Endothelial cell of umbilical vein (primary cell): ENCODE results near the gene ZNF106. TPM values are rescaled to one million over a fixed set of nuclear protein-coding genes. Genes with fewer than 3 reads are reported as not detected.

ENCODE experiments used
- BruUV-seq: library from RNA; stranded (reverse); fragments of 400-500 nt; replicated peaks from 2 replicates; lab custom pipeline; 2021; lab: Mats Ljungman, UMichigan
- CTCF ChIA-PET: fragments of 300-600, 350-600 bp; sonication (Branson Sonifier 250); formaldehyde crosslinking; loops from one replicate; lab custom pipeline; 2021; ENCODE audit warnings: antibody characterized with exemption, inconsistent platforms; lab: Charles Lee
- POLR2A ChIA-PET: fragments of 300-600, 350-600 bp; sonication (Branson Sonifier 250); formaldehyde crosslinking; loops from one replicate; lab custom pipeline; 2021; ENCODE audit warnings: antibody characterized with exemption, inconsistent platforms; lab: Charles Lee
- DNase-seq: peaks from one replicate; pipeline ENCODE4 v3.0.0-alpha.2; 2011; ENCODE audit warnings: low read depth, low spot score
- FAIRE-seq: peaks from 2 replicates; lab custom pipeline; 2011; peaks lifted over from hg19 to GRCh38; lab: Jason Lieb, UNC
- H2AFZ ChIP-seq: 2 replicates; pipeline ENCODE4 v1.6.0; 2012; ENCODE audit warnings: low read depth, low read length, control low read depth, inconsistent platforms
- H3K27ac ChIP-seq: 2 replicates; pipeline ENCODE4 v1.5.1; 2011; ENCODE audit warnings: low read depth, mild to moderate bottlenecking, control low read depth, low read length, moderate library complexity; ENCODE audit not compliant: insufficient read depth
- H3K27me3 ChIP-seq, 2 experiments: 2 replicates each; pipeline versions ENCODE4 v1.6.0 to v1.6.1; 2011; ENCODE audit warnings: low read length in 2 of 2, mixed read lengths in 1 of 2; ENCODE audit not compliant: control insufficient read depth in 2 of 2, insufficient read depth in 2 of 2
- H3K36me3 ChIP-seq, 2 experiments: 2 replicates in 1 of 2; 3 replicates in 1 of 2; pipeline ENCODE4 v1.5.1; 2011; ENCODE audit warnings: low read length in 2 of 2, mild to moderate bottlenecking in 1 of 2, moderate library complexity in 1 of 2; ENCODE audit not compliant: control insufficient read depth in 2 of 2, insufficient read depth in 2 of 2; ENCODE audit errors: extremely low read depth in 1 of 2
- H3K4me1 ChIP-seq: 3 replicates; pipeline ENCODE4 v1.5.1; 2011; ENCODE audit warnings: mild to moderate bottlenecking, low read length; ENCODE audit not compliant: control insufficient read depth, insufficient read depth; ENCODE audit errors: extremely low read depth
- H3K4me2 ChIP-seq: 2 replicates; pipeline ENCODE4 v1.6.1; 2011; ENCODE audit warnings: low read length, control low read depth, mixed read lengths; ENCODE audit not compliant: insufficient read depth
- H3K4me3 ChIP-seq, 3 experiments: fragments of 200-600 bp in 1 of 3; sonication (generic), shearing (Covaris generic) in 1 of 3; replicated peaks in 1 of 3; 2 replicates each; pipeline ENCODE4 v1.5.1; 2011 to 2016; ENCODE audit warnings: control low read depth in 3 of 3, low read length in 3 of 3, mild to moderate bottlenecking in 2 of 3, inconsistent platforms in 1 of 3, low read depth in 1 of 3, moderate library complexity in 1 of 3; ENCODE audit not compliant: insufficient read depth in 1 of 3
- H3K79me2 ChIP-seq: 2 replicates; pipeline ENCODE4 v1.6.0; 2012; ENCODE audit warnings: low read length, inconsistent platforms; ENCODE audit not compliant: control insufficient read depth, insufficient read depth
- H3K9ac ChIP-seq: replicated peaks from 2 replicates; pipeline ENCODE3; 2011; ENCODE audit warnings: low read length, control low read depth; ENCODE audit not compliant: insufficient read depth; ENCODE audit errors: extremely low read depth
- H3K9me1 ChIP-seq: replicated peaks from 3 replicates; pipeline ENCODE4 v1.6.0; 2011; ENCODE audit warnings: mild to moderate bottlenecking, low read length; ENCODE audit not compliant: control insufficient read depth, insufficient read depth; ENCODE audit errors: extremely low read depth
- H3K9me3 ChIP-seq: replicated peaks from 2 replicates; pipeline ENCODE4 v1.5.1; 2012; ENCODE audit warnings: low read length, inconsistent platforms; ENCODE audit not compliant: control insufficient read depth, insufficient read depth
- H4K20me1 ChIP-seq: replicated peaks from 2 replicates; pipeline ENCODE3; 2011; ENCODE audit warnings: mild to moderate bottlenecking, low read length; ENCODE audit not compliant: control insufficient read depth, insufficient read depth; ENCODE audit errors: extremely low read depth
- CTCF ChIP-seq, 2 donors: IDR thresholded peaks; 1 replicate in 1 of 2; 2 replicates in 1 of 2; pipeline ENCODE4 v1.5.1; 2011; ENCODE audit warnings: low read length in 2 of 2, mild to moderate bottlenecking in 2 of 2, moderate library complexity in 2 of 2, control low read depth in 1 of 2, inconsistent platforms in 1 of 2, low read depth in 1 of 2; ENCODE audit not compliant: insufficient read depth in 1 of 2; ENCODE audit errors: extremely low read depth in 1 of 2
- EZH2 ChIP-seq: IDR thresholded peaks from 2 replicates; pipeline ENCODE4 v1.6.1; 2012; ENCODE audit warnings: borderline replicate concordance, low read depth, mild to moderate bottlenecking, moderate library complexity, low read length, inconsistent platforms; ENCODE audit not compliant: severe bottlenecking
- FOS ChIP-seq: IDR thresholded peaks from 2 replicates; pipeline ENCODE4 v1.6.1; 2011; ENCODE audit warnings: mild to moderate bottlenecking, low read length, moderate library complexity, borderline replicate concordance; ENCODE audit not compliant: insufficient read depth
- GATA2 ChIP-seq: IDR thresholded peaks from 2 replicates; pipeline ENCODE4 v1.7.0; 2011; ENCODE audit warnings: low read depth, mild to moderate bottlenecking, moderate library complexity, mixed read lengths, low read length; ENCODE audit not compliant: insufficient read length, insufficient read depth
- JUN ChIP-seq: IDR thresholded peaks from 2 replicates; pipeline ENCODE4 v1.6.1; 2011; ENCODE audit warnings: borderline replicate concordance, low read depth; ENCODE audit not compliant: insufficient read length, insufficient read depth
- MAX ChIP-seq: IDR thresholded peaks from 2 replicates; pipeline ENCODE4 v1.6.1; 2011; ENCODE audit not compliant: insufficient read depth, insufficient read length
- MYC ChIP-seq: IDR thresholded peaks from one replicate; pipeline ENCODE4 v1.6.1; 2011; ENCODE audit warnings: mild to moderate bottlenecking, low read depth, low read length
- POLR2A ChIP-seq: IDR thresholded peaks from 2 replicates; pipeline ENCODE4 v1.6.1; 2012; ENCODE audit warnings: low read depth, mild to moderate bottlenecking, control low read depth, low read length
- POLR2AphosphoS5 ChIP-seq: IDR thresholded peaks from 2 replicates; pipeline ENCODE4 v1.6.1; 2012; ENCODE audit warnings: low read depth, mild to moderate bottlenecking, control low read depth, low read length, moderate library complexity; ENCODE audit not compliant: insufficient read depth
- dilution Hi-C: fragments of 300-500 bp; cut with MboI; formaldehyde crosslinking; loops from one replicate; pipeline ENCODE4 v1.15.0; 2019; ENCODE audit warnings: low sequenced_read_pairs; ENCODE audit not compliant: extremely low pct_ligation_motif_present
- intact Hi-C: fragments of 100-400 bp; cut with micrococcal nuclease; formaldehyde crosslinking; loops from one replicate; pipeline ENCODE4 v1.10.0; 2022
- polyA plus RNA-seq, 4 experiments: library from polyadenylated mRNA; depleted of rRNA in 3 of 4; stranded (reverse) in 3 of 4; unstranded in 1 of 4; fragments of >200 nt; gene quantifications; 2 replicates each; pipeline versions ENCODE4 v1.2.1 to v1.2.3, GENCODE V29; 2011 to 2012; ENCODE audit warnings: missing spikeins in 1 of 4
- total RNA-seq: library from RNA; stranded (reverse); gene quantifications from 2 replicates; pipeline ENCODE4 v1.2.3, GENCODE V29; 2021

The ZNF106 gene
- total and polyA plus RNA-seq, 2 donors (not counting 3 experiments of a cell fraction or from before 2014, with no cell fraction given), result 18.9 to 53.5 TPM

GRCh38 chr15:42533246-42533645 is 42.3 kb upstream of the ZNF106 start:
- dilution Hi-C loops, result no loop called here
- Histone ChIP-seq H3K27me3 (no peaks in the 10 kb centered on the region), H3K9me1 (no peaks in the 10 kb centered on the region), H3K4me3 (no peak overlapping the region), H3K36me3 (peaks cover 7 to 24% of the 10 kb centered on the region in 2 experiments), H3K4me1 (no peaks in the 10 kb centered on the region), H3K27ac (no peak overlapping the region), H2AFZ (no peak overlapping the region), H3K79me2 (no peaks in the 10 kb centered on the region), H3K4me2 (no peak overlapping the region), H4K20me1 (no peaks in the 10 kb centered on the region), H3K9me3 (no peaks in the 10 kb centered on the region), H3K9ac (no peak overlapping the region)
- FAIRE-seq (no peak), DNase-seq (no peak)
- BruUV-seq, result no TSS peak
- TF ChIP-seq CTCF (IDR thresholded peaks at IDR 0.05; ENCODE audit: extremely low read depth in 1 of 2, insufficient read depth in 1 of 2, low read depth in 1 of 2, low read length in 2 of 2) (no peak), POLR2A (no peak), FOS (no peak), MYC (no peak)
- ChIA-PET POLR2A (interaction anchor here (0.6 kb wide), 1 partner anchor 117 kb away, joined by 6 read pairs; no protein-coding TSS in a partner anchor), CTCF (interaction anchor here (1.7 kb wide), 1 partner anchor 116 kb away, joined by 4 read pairs; no protein-coding TSS in a partner anchor)
- intact Hi-C loops, result no loop called here

GRCh38 chr15:42528970-42529369 is 38.0 kb upstream of the ZNF106 start:
- intact Hi-C loops, result no loop called here
- Histone ChIP-seq H3K27me3 (no peaks in the 10 kb centered on the region), H2AFZ (no peak overlapping the region), H3K4me2 (no peak overlapping the region), H3K4me3 (no peak overlapping the region), H3K4me1 (no peaks in the 10 kb centered on the region), H4K20me1 (no peaks in the 10 kb centered on the region), H3K9ac (no peak overlapping the region), H3K9me3 (no peaks in the 10 kb centered on the region), H3K9me1 (no peaks in the 10 kb centered on the region), H3K27ac (no peak overlapping the region), H3K36me3 (peaks cover 17 to 35% of the 10 kb centered on the region in 2 experiments), H3K79me2 (no peaks in the 10 kb centered on the region)
- FAIRE-seq (no peak), DNase-seq (no peak)
- TF ChIP-seq MYC, result no peak
- TF ChIP-seq POLR2AphosphoS5, result no peak
- TF ChIP-seq GATA2, result no peak
- no peak for TF ChIP-seq CTCF (IDR thresholded peaks at IDR 0.05; ENCODE audit: extremely low read depth in 1 of 2, insufficient read depth in 1 of 2, low read depth in 1 of 2, low read length in 2 of 2)
- no peak for TF ChIP-seq JUN
- no peak for TF ChIP-seq FOS
- TF ChIP-seq MAX, result no peak
- no peak for TF ChIP-seq EZH2
- no peak for TF ChIP-seq POLR2A
- ChIA-PET CTCF (no interaction called here), POLR2A (no interaction called here)
- dilution Hi-C loops, result no loop called here
- BruUV-seq, result no TSS peak
